Dedifferentiated amniotic fluid mesenchymal stem cell (primary cell): ENCODE measurements around the gene NACC2.

Experiments used
- DNase-seq: peaks from one replicate; pipeline ENCODE4 v3.0.0-alpha.2; 2016; ENCODE audit errors: extremely low spot score

The NACC2 gene

GRCh38 chr9:135994501-135995192 lies 100.4 kb downstream of the NACC2 start:
- DNase-seq = no peak

GRCh38 chr9:135993765-135994500 lies 101.2 kb downstream of the NACC2 start:
- no peak for DNase-seq

GRCh38 chr9:135993409-135993742 lies 101.7 kb downstream of the NACC2 start:
- DNase-seq = no peak

GRCh38 chr9:135992486-135993408 lies 102.3 kb downstream of the NACC2 start:
- peak; percentile 54 for DNase-seq

- no peak for DNase-seq
Observed at GRCh38 chr9:135991771-135992170, 103.3 kb downstream of the NACC2 start.

GRCh38 chr9:135990468-135991429 lies 104.3 kb downstream of the NACC2 start:
- DNase-seq = no peak

GRCh38 chr9:135989722-135990467 lies 105.2 kb downstream of the NACC2 start:
- DNase-seq = no peak

- DNase-seq = no peak
Observed at GRCh38 chr9:135989157-135989556, 105.9 kb downstream of the NACC2 start.

GRCh38 chr9:135988493-135988892 lies 106.6 kb downstream of the NACC2 start:
- no peak for DNase-seq

- DNase-seq = no peak
Observed at GRCh38 chr9:135987838-135988404, 107.2 kb downstream of the NACC2 start.

GRCh38 chr9:135986605-135987004 lies 108.5 kb downstream of the NACC2 start:
- DNase-seq = no peak

- no peak for DNase-seq
Observed at GRCh38 chr9:135985889-135986288, 109.2 kb downstream of the NACC2 start.

GRCh38 chr9:135985459-135985774 lies 109.7 kb downstream of the NACC2 start:
- DNase-seq = no peak

GRCh38 chr9:135984072-135984710 lies 110.9 kb downstream of the NACC2 start:
- no peak for DNase-seq

GRCh38 chr9:135983208-135984071 lies 111.6 kb downstream of the NACC2 start:
- DNase-seq = no peak

- no peak for DNase-seq
Observed at GRCh38 chr9:135982499-135983207, 112.4 kb downstream of the NACC2 start.

GRCh38 chr9:135980926-135981630 lies 114.0 kb downstream of the NACC2 start:
- no peak for DNase-seq
